DMS79 (cell line): ENCODE measurements around the gene FHAD1.

Source experiments
- DNase-seq: peaks from one replicate; lab custom pipeline; 2025; lab: John Stamatoyannopoulos, UW

Gene FHAD1

GRCh38 chr1:15400627-15401026, 153.6 kb downstream of the FHAD1 start:
- DNase-seq = peak; percentile 97

GRCh38 chr1:15401391-15402055, 154.5 kb downstream of the FHAD1 start:
- no peak for DNase-seq

GRCh38 chr1:15402809-15403450, 155.9 kb downstream of the FHAD1 start:
- no peak for DNase-seq

- DNase-seq = no peak
Measured at GRCh38 chr1:15403962-15404580, 157.0 kb downstream of the FHAD1 start.

GRCh38 chr1:15405106-15405850, 158.3 kb downstream of the FHAD1 start:
- no peak for DNase-seq

GRCh38 chr1:15406614-15407559, 159.9 kb downstream of the FHAD1 start:
- DNase-seq = no peak

- no peak for DNase-seq
Measured at GRCh38 chr1:15407580-15407979, 160.6 kb downstream of the FHAD1 start.

GRCh38 chr1:15408890-15409387, 161.9 kb downstream of the FHAD1 start:
- DNase-seq = no peak

GRCh38 chr1:15409388-15410222, 162.6 kb downstream of the FHAD1 start, which contains the start of gene EFHD2:
Gene EFHD2, plus strand, starts transcription at chr1:15409888. Its CDS starts 84 bp downstream, at chr1:15409972.
- peak; percentile 55 for DNase-seq

- DNase-seq = no peak
Measured at GRCh38 chr1:15410223-15410883, 163.3 kb downstream of the FHAD1 start.

- DNase-seq = no peak
Measured at GRCh38 chr1:15410884-15411245, 163.8 kb downstream of the FHAD1 start.

GRCh38 chr1:15411593-15412137, 164.6 kb downstream of the FHAD1 start:
- DNase-seq = no peak

- DNase-seq = no peak
Measured at GRCh38 chr1:15412175-15412800, 165.3 kb downstream of the FHAD1 start.

GRCh38 chr1:15412843-15413242, 165.8 kb downstream of the FHAD1 start:
- no peak for DNase-seq

- DNase-seq = no peak
Measured at GRCh38 chr1:15413563-15414444, 166.8 kb downstream of the FHAD1 start.

GRCh38 chr1:15414445-15414983, 167.5 kb downstream of the FHAD1 start:
- no peak for DNase-seq

GRCh38 chr1:15417059-15417934, 170.3 kb downstream of the FHAD1 start:
- no peak for DNase-seq
